Keratinocyte (primary cell): ENCODE measurements around the gene ADH7.

Source experiments
- EZH2 ChIP-seq: IDR thresholded peaks from one replicate; pipeline ENCODE4 v1.6.1; 2012; ENCODE audit warnings: inconsistent platforms, mild to moderate bottlenecking, low read length, moderate library complexity
- TF ChIP-seq, protein P1 (sequence below), 3 experiments: IDR thresholded peaks in 1 of 3; conservative IDR thresholded peaks in 1 of 3; optimal IDR thresholded peaks in 1 of 3; 2 replicates in 2 of 3; 3 replicates in 1 of 3; pipeline versions ENCODE3 to v1.5.1; 2011; ENCODE audit warnings: low read length in 3 of 3, mild to moderate bottlenecking in 3 of 3, moderate library complexity in 2 of 3, control low read depth in 1 of 3, inconsistent platforms in 1 of 3; ENCODE audit not compliant: insufficient read depth in 2 of 3; ENCODE audit errors: extremely low read depth in 1 of 3

DNA sequence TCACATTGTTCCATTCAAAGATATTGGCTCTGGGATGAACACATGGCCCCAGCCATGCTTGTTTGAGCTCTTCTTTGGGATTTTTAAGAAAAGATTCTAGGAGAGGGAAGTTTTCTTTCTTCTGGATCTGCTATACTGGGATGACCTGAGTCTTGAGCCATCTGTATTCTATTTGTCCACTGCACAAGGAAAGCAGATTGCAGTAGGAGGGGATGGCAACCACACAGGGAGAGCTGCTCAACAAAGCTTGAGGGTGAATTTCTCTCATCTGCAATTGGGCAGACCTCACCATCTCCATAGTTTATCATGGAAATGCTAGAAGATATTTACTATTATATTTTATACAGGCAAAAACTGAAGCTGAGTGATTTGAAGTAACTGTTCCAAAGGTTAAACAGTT lies 34.3 kb downstream of the ADH7 start:
- TF ChIP-seq, protein P1, sequence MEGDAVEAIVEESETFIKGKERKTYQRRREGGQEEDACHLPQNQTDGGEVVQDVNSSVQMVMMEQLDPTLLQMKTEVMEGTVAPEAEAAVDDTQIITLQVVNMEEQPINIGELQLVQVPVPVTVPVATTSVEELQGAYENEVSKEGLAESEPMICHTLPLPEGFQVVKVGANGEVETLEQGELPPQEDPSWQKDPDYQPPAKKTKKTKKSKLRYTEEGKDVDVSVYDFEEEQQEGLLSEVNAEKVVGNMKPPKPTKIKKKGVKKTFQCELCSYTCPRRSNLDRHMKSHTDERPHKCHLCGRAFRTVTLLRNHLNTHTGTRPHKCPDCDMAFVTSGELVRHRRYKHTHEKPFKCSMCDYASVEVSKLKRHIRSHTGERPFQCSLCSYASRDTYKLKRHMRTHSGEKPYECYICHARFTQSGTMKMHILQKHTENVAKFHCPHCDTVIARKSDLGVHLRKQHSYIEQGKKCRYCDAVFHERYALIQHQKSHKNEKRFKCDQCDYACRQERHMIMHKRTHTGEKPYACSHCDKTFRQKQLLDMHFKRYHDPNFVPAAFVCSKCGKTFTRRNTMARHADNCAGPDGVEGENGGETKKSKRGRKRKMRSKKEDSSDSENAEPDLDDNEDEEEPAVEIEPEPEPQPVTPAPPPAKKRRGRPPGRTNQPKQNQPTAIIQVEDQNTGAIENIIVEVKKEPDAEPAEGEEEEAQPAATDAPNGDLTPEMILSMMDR (optimal IDR thresholded peaks at IDR 0.05 in 1 of 3, IDR thresholded peaks at IDR 0.05 in 1 of 3, conservative IDR thresholded peaks at IDR 0.05 in 1 of 3; ENCODE audit: extremely low read depth in 1 of 3, insufficient read depth in 2 of 3, low read length in 3 of 3) = no peak
- no peak for TF ChIP-seq EZH2
